ENCODE results near the gene PJA2. TPM values are rescaled to one million over a fixed set of nuclear protein-coding genes. Genes with fewer than 3 reads are reported as not detected.

Gene PJA2
- total and polyA plus RNA-seq, 9 of the 15 experiments (the other 6 are each of a cell fraction or from before 2014, with no cell fraction given), result 25.1 to 82.1 (median 50.1) TPM

DNA sequence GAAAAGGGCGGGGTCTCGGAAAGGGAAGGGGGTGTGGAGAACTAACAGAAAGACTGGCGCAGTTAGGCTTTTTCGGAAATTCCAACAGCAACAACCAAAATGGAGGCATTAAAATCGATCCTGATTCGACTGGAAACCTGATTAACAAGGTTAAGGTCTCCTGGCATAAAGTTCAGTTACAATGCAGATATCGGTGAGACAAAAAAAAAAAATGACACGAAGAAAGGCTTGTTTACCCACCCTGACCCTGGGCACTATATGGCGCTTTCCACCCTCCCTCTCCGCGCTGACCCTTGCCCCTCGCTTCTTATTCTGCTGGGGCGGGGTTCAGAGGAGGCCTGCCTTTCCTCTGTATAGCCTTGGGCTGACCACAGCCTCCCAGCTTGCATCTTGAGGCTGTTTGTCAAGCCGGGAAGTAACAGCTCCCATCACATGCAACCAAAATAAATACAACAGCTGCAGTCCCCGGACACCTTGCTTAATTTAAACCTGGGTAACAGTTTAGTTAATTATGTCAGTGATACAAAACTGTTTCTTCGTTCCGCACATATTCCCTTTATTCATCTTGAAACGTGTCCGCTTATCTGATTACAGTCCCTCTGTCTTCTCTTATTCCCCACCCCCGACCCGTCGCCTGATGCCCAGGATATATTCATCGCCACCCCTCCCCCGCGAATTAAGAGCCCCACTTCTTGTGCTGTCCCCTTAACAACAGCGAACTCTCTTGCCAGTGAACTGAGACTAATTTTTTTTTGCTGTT is 795 bp upstream of the PJA2 start (continued):
- TF ChIP-seq ZFP30 (CRISPR knock-in tag; IDR thresholded peaks at IDR 0.05; ENCODE audit: borderline replicate concordance), result no peak
- TF ChIP-seq HDAC2 (IDR thresholded peaks at IDR 0.05), result 0 out of 2 replicates have a peak, but pooled peaks have one; percentile 58
- TF ChIP-seq ZNF507 (tag; conservative IDR thresholded peaks at IDR 0.05), result no peak
- TF ChIP-seq ZNF263 (CRISPR knock-in tag; IDR thresholded peaks at IDR 0.05; ENCODE audit: borderline replicate concordance), result 0 out of 2 replicates have a peak, but pooled peaks have one; percentile 38
- TF ChIP-seq, protein P1, sequence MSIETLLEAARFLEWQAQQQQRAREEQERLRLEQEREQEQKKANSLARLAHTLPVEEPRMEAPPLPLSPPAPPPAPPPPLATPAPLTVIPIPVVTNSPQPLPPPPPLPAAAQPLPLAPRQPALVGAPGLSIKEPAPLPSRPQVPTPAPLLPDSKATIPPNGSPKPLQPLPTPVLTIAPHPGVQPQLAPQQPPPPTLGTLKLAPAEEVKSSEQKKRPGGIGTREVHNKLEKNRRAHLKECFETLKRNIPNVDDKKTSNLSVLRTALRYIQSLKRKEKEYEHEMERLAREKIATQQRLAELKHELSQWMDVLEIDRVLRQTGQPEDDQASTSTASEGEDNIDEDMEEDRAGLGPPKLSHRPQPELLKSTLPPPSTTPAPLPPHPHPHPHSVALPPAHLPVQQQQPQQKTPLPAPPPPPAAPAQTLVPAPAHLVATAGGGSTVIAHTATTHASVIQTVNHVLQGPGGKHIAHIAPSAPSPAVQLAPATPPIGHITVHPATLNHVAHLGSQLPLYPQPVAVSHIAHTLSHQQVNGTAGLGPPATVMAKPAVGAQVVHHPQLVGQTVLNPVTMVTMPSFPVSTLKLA (conservative IDR thresholded peaks at IDR 0.05), result peak in 1 of 2 experiments; percentile 59; a peak in 3 of 4 replicates
- no peak for TF ChIP-seq SMAD3 (CRISPR knock-in tag; conservative IDR thresholded peaks at IDR 0.05)
- TF ChIP-seq GTF2F1 (IDR thresholded peaks at IDR 0.05; ENCODE audit: low read depth, low read length), result no peak
- TF ChIP-seq TAF9B (IDR thresholded peaks at IDR 0.05; ENCODE audit: partially characterized antibody), result peak; percentile 52
- no peak for TF ChIP-seq HSF4 (CRISPR knock-in tag; IDR thresholded peaks at IDR 0.05; ENCODE audit: borderline replicate concordance)
- peak; percentile 96 to 98 for TF ChIP-seq FOXK2 (conservative IDR thresholded peaks at IDR 0.05 in 1 of 2, IDR thresholded peaks at IDR 0.05 in 1 of 2; ENCODE audit: low read depth in 2 of 2)
- TF ChIP-seq REST (IDR thresholded peaks at IDR 0.05; ENCODE audit: borderline replicate concordance), result no peak
- no peak for TF ChIP-seq REST (CRISPR knock-in tag; IDR thresholded peaks at IDR 0.05; ENCODE audit: low read depth)
- TF ChIP-seq ILF3 (IDR thresholded peaks at IDR 0.05; ENCODE audit: borderline replicate concordance), result no peak
- 0 out of 2 replicates have a peak, but pooled peaks have one; percentile 22 for TF ChIP-seq FOXK1 (CRISPR knock-in tag; IDR thresholded peaks at IDR 0.05; ENCODE audit: borderline replicate concordance)
- no peak for TF ChIP-seq NCOA4 (IDR thresholded peaks at IDR 0.05; ENCODE audit: partially characterized antibody)
- 0 out of 2 replicates have a peak, but pooled peaks have one; percentile 15 for TF ChIP-seq CXXC5 (CRISPR knock-in tag; IDR thresholded peaks at IDR 0.05)
